GM19463 (cell line): ENCODE data around the gene LYRM4.

Source experiments
- ATAC-seq: cut with Tn5 transposase; IDR thresholded peaks from one replicate; pipeline ENCODE4 v1.9.1; 2021; ENCODE audit warnings: mild to moderate bottlenecking, moderate library complexity; ENCODE audit not compliant: unreplicated experiment

Gene LYRM4

DNA sequence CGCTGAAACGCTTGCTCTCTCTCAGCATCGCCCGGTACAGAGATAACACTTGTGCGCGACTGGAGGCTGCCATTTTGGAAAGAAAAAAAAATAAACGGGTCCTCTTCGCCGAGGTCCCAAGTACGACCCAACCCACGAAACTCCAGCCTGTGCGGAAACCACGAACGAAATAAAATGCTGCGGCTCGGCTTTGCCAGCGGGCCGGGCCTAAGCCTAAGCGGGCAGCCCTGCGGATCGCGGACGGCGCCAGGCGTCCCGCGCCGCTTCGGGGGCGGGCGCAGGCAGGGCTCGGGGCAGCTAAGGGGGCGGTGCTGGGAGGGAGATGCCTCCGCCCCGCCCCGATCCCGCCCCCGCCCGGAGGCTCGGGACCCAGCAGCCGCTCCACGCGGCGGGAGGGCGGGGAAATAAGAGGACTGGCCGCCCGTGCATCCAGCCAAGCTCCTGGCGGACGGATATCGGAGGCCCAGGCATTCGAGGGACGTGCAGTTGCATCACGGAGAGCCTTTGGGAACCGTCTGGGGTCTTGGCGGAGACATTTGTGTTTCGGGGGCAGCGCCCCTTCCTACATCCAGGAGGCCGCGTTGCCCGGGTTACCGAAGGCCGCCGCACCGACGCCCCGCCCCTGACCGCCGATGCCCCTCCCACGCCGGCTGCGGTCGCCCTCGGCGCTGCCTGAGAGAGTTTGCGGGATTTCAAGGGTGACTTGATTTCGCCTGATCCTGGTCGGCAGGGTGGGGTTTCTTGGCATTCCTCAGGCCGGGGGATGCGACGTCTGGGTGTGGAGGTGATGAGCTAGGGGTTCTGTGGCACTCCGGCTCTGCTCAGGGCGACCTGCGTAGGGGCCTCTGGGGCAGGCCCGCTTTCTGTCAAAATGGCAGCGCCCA lies at the start of gene LYRM4, which contains the start of gene FARS2:
Gene LYRM4, minus strand, starts transcription at position 290 of the 884 bp plus-strand sequence. Its CDS starts 217 bp downstream, at position 73.
Gene FARS2, plus strand, starts transcription at position 853 of the 884 bp plus-strand sequence.
- peak; percentile 75 for ATAC-seq

DNA sequence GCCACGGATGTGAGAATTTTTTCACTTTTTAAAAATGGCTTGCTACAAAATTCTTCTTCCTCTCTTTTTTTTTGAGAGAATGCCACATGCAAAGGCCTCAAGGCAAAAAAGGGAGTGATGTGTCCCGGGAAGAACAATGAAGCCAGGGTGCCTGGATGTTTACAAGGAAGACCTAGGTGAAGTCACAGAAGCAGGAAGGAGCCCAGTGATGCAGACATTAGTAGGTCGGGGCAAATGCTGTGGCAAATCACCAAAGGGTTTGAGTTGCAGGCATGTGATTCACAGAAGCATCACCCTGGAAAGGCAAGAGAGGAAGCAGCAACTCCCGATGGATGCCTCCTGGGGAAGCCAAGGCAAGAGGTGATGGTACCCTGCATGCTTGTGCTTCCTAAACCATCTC lies 47.3 kb upstream of the LYRM4 start:
- ATAC-seq = no peak

DNA sequence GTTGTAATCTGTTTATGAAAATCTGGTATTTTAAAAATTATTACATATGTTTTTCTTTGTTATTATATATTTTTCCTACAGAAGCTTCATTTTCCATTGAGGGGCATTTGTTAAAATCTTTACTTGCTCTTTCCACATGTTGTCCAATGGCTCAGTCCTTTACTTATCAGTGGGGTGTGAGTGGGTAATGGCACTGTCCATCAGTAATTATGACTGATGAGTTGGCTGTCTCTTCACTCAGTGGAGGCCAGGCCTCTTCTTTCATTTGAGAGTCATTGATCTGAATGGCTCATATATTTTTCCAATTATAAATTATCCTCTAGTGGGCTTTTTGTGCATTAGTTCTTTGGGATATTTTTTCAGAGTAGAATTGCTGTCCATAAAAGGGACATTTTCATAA lies 46.3 kb upstream of the LYRM4 start:
- ATAC-seq = no peak

DNA sequence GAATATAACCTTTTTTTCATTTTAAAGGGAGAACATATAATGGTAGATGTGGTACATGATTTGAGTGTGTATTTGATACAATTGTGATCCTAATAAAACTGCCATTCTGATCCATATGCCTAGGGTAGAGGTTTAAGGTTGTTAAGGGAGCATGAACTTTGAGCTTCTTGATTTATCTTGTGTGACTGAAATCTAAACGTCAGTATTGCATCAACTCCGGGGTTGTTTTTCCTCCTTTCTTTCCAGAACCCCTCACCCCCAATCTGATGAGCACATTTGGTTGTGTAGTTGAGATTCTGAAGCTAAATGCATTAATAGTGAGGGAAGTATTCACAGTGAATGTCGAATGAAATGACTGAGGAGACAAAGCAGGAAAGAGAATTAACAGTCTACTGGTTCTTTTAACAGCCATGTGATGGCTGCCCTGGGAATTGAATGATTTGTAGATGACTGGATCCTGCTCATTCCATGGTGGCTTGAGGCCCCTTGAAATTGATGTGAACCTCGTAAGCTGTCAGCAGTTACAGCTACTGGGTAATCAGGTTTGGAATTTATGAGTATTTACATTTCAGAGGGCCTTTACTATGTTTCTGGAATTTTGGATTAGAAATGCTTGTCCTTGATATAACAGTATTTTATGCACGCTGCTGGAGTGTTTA lies 45.3 kb upstream of the LYRM4 start:
- ATAC-seq = no peak

DNA sequence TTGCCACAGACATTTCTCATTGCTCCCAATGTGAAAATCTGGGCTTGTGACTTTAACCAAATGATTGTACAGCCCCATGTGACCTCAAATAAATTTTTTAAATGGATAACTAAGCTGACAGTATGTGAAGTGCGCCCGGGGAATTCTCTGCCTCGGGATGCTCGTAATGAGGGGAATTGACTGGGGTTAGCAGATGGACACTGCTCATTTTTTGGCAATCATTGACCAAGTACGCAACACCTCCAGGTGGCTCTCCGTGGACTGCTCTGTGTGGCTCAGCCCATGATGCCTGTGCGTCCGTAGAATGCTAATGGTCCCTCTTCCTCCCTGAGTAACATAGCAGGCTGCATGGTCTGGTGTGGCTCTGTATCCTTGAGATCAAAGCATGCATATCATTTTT lies 42.9 kb upstream of the LYRM4 start:
- ATAC-seq = no peak

DNA sequence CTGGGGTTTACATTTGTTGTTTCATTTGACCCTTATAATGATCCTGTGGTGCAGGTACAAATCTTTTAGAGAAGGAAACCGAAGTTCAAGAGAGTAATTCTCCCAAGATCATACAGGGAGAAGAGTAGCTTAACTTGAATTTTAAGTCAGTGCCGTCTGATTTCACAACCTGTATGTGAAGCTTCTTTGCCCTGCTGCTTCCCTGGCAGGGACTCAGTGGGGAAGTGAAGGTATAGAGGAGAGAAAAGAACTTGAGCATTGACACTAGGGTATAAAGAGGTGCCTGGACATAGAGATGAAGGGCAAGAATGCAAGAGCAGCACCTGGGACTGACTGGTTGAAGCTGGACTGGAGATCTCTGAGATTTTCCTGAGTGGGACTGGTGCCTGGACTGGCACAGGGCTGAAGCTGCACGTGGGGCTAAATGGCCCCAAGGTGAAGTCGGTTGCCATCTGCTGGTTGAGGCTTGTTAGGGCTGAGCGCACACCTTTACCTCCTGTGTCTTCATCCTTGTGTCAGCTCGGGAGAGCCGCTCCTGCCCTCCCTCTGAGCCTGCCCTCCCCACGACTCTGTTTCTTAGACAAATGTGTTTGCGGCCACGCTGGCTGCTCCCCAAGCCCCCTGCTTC lies 42.4 kb upstream of the LYRM4 start:
- ATAC-seq = peak; percentile 54

DNA sequence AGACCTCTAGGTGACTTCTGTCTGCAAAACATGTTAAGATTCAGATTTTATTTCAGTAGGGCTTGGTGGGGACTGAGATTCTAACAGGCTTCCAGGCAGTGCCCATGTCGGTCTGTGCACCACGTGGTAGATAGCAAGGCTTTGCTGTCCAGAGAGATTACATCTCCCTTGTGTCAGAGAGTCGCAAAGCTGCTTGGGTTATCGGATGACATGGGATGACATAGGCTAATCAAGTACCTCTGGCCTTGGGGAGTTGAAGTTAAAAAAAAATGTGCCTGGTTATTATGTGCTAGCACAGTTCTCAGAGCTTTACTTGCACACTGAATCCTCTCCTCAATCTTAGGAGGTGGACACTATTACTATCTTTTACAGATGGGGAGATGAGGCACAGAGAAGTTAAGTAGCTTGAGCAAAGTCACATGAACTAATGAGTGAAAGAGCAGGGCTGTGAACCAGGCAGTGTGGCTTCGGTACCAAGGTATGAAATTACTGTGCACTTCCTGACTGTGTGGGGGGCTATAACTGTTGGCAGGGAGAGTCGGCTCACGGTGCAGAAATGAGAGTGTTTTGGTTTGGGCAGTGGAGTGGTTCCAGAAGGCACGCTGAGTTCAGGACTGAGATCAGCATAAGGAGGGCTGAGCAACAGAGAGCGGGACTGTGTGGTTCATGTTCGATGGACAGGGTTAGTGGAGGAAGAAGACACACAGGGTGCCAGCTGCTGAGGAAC lies 41.6 kb upstream of the LYRM4 start:
- peak; percentile 88 for ATAC-seq

DNA sequence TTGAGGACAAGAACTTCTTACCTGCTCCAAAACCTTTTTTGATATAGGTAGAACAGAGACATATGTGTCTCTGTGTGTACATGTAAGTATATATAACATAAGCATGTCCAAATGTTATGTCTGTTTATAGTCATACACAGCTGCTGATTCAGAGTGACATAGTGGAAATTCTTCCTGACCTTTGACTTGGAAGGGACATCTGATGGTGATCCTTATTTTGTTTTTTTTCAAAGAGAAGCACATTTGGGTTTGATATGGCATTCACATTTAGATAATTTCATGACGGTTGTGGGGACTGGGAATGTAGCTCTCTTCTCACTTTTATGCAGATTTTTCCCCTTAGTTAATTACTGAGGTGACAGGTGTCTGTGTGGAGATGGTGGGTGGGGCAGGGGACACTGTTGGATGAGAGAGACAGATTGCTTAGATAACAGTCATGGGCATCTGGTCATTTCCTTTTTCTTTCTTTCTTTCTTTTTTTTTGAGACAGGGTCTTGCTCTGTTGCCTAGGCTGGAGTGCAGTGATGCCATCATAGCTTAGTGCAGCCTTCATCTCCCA lies 39.5 kb upstream of the LYRM4 start:
- no peak for ATAC-seq

DNA sequence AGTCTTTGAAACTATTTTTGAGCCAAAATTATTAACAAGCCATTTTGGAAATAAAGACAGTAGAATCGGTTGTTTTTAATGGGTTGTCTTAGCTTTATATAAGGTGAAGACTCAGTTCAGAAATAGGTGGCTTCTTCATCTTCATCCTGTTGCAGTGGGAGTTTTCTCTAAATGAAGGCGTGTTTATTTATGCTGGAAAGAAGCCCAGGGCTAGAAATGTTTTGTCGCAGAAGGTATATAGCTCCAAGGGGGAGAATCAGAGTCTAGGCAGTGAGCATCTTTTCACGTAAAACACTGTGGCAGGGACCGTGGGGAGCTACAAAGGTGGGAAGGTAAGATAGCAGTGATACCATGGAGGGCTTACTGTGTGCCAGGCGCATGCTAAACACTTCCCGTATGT lies 34.9 kb upstream of the LYRM4 start:
- ATAC-seq = no peak

DNA sequence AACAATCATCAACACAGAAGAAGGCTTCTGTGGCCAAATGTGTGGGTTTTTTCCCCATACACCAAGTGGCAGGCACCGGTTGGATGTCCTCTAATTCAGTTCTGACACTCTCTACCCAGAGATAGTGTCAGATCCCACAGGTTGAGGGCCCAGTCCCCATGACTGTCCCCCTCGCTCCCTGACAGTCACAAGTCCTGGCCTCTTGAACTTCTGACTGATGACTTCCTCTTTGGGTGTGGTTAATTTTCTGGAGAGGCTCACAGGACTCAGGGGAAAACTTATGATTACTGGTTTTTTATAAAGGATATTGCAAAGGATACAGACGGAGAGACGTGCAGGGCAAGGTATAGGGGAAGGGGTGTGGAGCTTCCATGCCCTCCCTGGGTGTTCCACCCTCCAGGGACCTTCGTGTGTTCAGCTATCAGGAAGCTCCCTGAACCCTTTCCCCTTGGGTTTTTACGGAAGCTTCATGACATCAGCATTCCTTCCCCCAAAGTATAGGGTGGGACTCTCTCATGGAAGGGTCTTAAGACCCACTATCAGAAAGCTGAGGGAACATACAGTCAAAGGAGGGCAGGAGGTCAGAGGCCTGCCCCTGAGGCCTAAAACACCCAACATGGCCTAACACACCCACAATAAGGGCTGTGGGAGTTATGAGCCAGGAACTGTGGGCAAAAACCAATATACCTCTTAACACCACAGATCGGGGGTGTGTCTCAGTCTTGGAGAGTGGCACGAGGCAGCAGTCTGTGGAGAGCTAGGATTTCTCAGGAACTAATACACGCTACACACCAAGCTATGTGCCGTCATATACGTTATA lies 33.9 kb upstream of the LYRM4 start:
- no peak for ATAC-seq

DNA sequence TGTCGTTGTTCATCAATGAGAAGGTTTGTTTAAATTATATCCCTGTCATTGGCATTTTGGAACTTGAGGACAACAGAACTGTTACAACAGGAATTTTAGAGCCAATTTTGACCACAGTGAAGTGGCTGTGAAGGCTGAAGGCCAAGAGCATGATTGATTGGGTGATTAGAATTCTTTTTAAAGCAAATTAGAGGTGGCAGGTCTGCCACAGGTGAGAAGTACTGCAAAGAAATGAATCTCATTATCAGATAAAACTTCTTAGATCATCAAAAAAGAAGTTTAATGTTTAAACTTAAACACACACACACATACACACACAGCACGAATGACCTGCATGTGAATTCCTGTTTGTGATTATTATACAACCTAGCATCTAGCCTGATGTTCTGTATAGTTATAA lies 32.9 kb upstream of the LYRM4 start:
- ATAC-seq = no peak

DNA sequence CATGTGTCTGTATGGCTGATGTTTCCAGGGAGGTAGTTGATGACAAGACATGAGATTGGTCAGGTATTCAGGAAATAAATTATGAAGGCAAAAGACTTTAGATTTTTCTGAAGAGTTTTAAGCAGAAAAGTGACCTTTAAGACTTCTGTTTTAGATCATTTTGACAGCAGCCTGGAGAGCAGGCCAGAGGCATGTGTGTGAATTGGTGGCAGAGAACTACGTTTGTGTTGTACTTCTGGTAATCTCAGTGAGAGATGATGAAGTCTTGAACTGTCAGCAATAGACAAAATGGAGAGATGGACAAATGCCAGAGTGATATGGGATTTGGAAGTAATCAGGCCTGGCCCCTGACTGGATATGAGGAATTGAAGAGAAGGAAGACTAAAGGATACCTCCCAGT lies 31.4 kb upstream of the LYRM4 start:
- no peak for ATAC-seq

DNA sequence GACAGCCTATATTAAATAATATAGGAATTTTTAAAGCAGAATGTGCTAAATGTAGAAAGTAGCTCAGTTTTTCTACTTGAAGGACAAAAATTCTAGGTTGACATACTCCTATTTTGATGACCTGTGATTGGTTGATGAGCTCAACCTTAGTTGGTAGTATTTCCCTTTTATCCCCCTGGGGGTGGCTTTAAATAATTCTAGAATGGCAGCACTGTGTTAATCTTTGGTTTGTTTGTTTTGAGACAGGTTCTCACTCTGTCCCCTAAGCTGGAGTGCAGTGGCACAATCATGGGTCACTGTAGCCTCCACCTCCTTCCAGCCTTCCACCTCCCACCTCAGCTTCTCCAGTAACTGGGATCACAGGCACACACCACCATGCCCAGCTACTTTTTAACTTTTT lies 29.8 kb upstream of the LYRM4 start:
- no peak for ATAC-seq

DNA sequence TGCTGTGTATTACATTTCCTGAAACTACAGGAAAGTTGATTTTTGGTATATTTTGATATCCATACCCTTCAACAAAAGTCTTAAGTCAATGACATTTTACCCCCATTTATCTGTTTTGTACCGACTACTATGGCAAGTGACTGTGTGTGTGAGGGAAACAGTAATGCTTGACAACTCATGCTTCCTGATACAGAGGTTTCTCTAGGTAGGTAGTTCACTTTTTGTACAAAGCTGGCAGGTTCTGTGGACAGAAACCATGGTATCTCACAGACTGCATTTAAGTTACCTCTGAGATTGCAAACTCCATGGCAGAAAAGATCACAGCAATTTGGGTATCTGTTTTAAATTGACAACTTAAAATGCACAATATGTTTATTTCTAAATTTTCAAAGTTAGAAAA lies 29.3 kb upstream of the LYRM4 start:
- ATAC-seq = no peak

DNA sequence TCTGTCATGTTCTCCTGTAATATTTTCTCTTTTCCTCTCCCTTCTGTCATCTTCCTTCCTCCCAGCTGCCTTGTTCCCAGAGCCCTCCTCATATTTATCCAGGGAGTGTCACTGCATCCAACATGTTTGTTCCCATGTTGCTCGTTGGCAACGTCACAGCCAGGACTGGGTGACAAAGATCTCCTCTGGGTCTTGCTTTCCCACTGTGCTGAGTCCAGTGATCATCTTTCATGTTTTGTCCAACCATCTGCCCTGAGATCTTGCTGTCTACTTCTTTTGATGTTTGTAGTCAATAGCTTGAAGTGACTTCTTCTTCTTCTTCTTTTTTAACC lies 27.2 kb upstream of the LYRM4 start:
- no peak for ATAC-seq

DNA sequence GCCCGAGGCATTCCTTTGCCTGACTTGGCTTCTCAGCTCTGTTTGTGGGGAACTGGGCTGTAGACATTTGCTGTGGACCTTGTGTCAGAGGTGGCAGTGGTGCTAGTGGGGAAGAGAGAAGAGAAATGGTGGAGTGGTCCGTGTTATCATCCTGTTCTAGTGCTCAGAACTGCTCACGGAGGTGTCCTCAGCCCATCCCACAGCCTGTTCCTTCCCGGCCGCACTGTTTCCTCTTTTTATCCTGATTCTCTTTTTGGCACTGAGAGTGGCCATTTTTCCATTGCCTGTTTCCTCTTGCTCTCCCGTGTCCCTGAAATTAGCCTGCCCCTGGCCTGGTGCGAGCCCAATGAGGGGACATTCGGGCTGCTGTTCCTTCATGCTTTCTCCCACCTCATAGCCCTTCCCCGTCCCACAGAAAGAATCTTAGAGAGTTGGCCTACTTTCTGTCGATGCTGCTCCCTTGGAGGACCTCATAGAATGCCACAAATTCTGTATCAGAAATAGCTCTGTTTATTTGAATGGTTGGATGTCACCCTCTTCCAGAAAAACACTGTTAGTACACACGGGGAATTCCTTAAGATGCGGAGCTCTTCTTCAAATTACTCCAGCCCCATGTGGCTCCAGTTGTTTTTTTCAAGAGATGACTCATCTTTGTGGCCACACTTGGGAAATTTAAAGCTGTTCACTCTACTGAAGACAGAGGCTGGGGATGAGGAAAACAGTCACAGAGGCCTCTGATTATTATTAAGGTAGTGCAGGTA lies 26.6 kb upstream of the LYRM4 start:
- no peak for ATAC-seq

DNA sequence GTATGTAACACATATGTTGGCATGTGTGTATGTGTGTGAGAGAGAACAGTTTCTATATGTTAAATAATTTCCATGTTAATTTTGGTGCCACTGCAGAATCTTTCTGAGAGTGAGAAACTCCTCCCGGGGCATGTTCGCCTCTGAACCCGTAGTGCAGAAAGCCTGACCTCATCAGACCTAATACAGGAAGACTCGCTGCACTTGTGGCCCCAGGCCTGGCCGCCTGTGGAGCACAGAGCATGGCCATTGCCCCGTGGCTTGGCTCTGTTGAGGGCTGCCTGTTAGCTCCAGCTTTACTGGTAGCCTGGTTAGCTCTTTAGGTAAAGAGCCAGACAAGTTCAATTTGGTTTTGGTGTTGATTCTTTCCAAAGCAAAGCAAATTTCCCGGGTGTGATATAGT lies 26.0 kb upstream of the LYRM4 start:
- peak; percentile 83 for ATAC-seq

DNA sequence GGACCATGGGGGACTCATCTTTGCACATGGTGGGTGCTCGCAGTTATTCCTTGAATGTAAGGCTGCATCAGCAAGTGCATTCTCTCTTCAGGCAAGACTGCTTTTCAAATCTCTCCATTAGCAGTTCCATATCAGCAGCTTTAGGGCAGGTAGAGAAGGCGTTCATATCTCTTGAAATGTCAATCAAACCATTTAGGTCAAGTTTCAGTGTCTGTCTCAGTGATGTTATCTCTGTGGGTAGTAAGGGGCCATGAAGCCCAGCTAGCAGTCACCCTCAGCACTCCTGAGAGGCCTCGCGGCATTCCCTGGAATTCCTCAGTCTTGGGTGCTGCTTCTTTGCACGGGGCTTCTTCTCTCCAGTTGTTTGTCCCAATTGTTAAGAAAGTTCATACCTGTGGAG lies 24.8 kb upstream of the LYRM4 start:
- ATAC-seq = no peak

DNA sequence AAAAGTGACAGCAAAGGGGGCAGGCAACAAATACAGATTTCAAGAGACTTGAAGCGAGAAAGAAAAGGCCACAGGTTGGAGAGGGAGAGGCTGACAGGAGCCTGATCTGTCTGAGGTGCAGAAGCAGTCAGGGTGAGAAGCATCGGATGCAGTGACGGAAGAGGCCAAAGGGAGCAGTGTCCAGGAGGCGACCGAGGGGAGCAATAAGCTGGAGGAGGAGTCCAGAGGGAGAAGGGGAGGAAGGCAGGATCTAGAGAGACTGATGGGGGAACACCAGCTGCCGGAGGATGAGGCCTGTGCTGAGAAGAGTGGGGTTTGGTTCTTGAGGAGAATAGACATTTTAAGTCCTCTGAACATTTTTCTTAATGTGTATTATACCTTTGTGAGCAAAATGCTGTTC lies 24.3 kb upstream of the LYRM4 start:
- no peak for ATAC-seq
